ENCODE data around the gene FAM131A.

DNA sequence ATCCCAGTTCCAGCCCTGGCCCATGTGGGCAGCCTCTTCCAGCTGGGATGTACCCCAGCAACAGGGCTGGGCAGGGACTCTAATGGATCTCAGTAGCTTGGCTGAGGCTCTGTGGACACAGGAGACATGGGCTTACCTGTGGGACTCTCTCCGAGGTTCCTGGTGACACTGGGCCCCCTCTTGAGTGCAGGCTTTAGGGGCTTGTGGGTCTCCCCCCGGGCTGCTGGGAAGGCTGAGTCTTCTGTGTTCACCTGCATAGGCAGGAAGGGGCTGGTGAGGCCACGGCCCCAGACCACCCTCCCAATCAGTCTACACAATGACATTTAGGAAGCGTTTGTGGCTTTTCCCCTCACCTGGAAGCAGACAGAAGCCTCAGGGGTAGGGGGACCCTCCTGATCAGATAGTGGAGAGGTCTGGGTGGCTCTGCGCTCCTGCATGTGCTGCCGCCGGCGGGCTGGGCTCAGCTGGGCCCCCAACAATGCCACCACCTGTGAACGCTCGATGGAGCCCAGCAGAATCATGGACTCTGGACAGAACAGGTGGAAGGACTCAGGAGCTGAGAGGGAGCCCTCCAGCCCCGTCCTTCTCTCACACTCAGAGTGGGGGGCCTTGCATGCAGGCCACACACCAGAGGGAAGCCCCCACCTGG is 15.6 kb downstream of the FAM131A start:
- TF ChIP-seq, protein P1, sequence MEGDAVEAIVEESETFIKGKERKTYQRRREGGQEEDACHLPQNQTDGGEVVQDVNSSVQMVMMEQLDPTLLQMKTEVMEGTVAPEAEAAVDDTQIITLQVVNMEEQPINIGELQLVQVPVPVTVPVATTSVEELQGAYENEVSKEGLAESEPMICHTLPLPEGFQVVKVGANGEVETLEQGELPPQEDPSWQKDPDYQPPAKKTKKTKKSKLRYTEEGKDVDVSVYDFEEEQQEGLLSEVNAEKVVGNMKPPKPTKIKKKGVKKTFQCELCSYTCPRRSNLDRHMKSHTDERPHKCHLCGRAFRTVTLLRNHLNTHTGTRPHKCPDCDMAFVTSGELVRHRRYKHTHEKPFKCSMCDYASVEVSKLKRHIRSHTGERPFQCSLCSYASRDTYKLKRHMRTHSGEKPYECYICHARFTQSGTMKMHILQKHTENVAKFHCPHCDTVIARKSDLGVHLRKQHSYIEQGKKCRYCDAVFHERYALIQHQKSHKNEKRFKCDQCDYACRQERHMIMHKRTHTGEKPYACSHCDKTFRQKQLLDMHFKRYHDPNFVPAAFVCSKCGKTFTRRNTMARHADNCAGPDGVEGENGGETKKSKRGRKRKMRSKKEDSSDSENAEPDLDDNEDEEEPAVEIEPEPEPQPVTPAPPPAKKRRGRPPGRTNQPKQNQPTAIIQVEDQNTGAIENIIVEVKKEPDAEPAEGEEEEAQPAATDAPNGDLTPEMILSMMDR (IDR thresholded peaks at IDR 0.05 in 8 of 11, conservative IDR thresholded peaks at IDR 0.05 in 3 of 11): no peak
- TF ChIP-seq POLR2A (IDR thresholded peaks at IDR 0.05): no peak
